HFFc6 (cell line): ENCODE results near the gene C1orf159. TPM values are rescaled to one million over a fixed set of nuclear protein-coding genes. Genes with fewer than 3 reads are reported as not detected.
"Not testable (repeated sequence)": the region's sequence is repeated elsewhere in the genome, so short reads cannot be mapped to it uniquely, and the experiment has no call there.

Experiments
- DNase-seq: peaks from one replicate; pipeline ENCODE4 v3.0.0-alpha.2; 2018
- H3K27ac Mint-ChIP-seq: 2 replicates; pipeline ENCODE4 v1.8.0; 2020; ENCODE audit warnings: mild to moderate bottlenecking, mixed read lengths
- H3K27me3 Mint-ChIP-seq: 2 replicates; pipeline ENCODE4 v1.8.0; 2021; ENCODE audit warnings: mild to moderate bottlenecking, moderate library complexity, mixed read lengths; ENCODE audit not compliant: insufficient read depth
- H3K36me3 Mint-ChIP-seq: 2 replicates; pipeline ENCODE4 v1.8.0; 2021; ENCODE audit warnings: low read depth, mixed read lengths
- H3K4me1 Mint-ChIP-seq: 2 replicates; pipeline ENCODE4 v1.8.0; 2020; ENCODE audit warnings: low read depth, mixed read lengths
- H3K4me3 Mint-ChIP-seq: 2 replicates; pipeline ENCODE4 v1.8.0; 2020; ENCODE audit warnings: mild to moderate bottlenecking, moderate library complexity, mixed read lengths
- H3K9me3 Mint-ChIP-seq: 2 replicates; pipeline ENCODE4 v1.8.0; 2020; ENCODE audit warnings: mild to moderate bottlenecking, mixed read lengths
- total RNA-seq, 6 experiments: library from RNA; stranded (reverse); fragmentation: NEBNext Ultra II Directional; extraction: Animal tissue kit (Norgen Biotek cat#: 25700); gene quantifications; 2 replicates in 1 of 6; 3 replicates in 5 of 6; pipeline ENCODE4 v1.2.3, GENCODE V29; 2021
- TF ChIP-seq, protein P1 (sequence below): fragments of 200-600 bp; sonication (generic); IDR thresholded peaks from 2 replicates; pipeline ENCODE4 v1.5.0; 2021; ENCODE audit warnings: antibody characterized with exemption, mild to moderate bottlenecking

The C1orf159 gene
- total RNA-seq, 6 experiments from 2014 or later: 8.7 to 10.3 (median 9.6) TPM

DNA sequence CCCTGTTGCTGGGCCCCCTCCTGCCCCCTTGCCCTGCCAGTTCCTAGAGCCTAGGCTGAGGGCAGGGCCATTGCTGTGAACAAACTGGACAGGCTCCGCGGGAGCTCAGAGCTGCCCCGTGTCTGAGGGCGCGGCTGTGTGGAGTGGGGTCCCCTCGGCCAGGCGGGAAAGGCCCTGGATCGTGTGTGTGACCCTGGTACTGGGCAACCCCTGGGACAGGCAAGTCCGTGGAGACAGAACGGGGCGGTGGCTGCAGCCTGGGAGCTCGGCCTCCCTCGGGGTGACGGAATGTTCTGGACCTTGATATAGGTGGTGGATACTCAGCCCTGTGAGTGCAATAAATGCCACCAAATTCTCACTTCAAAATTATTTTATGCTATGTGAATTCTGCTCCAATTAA lies 27.7 kb upstream of the C1orf159 start:
- H3K4me3 Mint-ChIP-seq: no peak overlapping the region
- TF ChIP-seq, protein P1, sequence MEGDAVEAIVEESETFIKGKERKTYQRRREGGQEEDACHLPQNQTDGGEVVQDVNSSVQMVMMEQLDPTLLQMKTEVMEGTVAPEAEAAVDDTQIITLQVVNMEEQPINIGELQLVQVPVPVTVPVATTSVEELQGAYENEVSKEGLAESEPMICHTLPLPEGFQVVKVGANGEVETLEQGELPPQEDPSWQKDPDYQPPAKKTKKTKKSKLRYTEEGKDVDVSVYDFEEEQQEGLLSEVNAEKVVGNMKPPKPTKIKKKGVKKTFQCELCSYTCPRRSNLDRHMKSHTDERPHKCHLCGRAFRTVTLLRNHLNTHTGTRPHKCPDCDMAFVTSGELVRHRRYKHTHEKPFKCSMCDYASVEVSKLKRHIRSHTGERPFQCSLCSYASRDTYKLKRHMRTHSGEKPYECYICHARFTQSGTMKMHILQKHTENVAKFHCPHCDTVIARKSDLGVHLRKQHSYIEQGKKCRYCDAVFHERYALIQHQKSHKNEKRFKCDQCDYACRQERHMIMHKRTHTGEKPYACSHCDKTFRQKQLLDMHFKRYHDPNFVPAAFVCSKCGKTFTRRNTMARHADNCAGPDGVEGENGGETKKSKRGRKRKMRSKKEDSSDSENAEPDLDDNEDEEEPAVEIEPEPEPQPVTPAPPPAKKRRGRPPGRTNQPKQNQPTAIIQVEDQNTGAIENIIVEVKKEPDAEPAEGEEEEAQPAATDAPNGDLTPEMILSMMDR: no peak
- no peaks in the 10 kb centered on the region for H3K36me3 Mint-ChIP-seq
- no peaks in the 10 kb centered on the region for H3K9me3 Mint-ChIP-seq
- no peak overlapping the region for H3K27ac Mint-ChIP-seq
- no peaks in the 10 kb centered on the region for H3K4me1 Mint-ChIP-seq
- no peak for DNase-seq
- peaks cover 8% of the 10 kb centered on the region for H3K27me3 Mint-ChIP-seq

DNA sequence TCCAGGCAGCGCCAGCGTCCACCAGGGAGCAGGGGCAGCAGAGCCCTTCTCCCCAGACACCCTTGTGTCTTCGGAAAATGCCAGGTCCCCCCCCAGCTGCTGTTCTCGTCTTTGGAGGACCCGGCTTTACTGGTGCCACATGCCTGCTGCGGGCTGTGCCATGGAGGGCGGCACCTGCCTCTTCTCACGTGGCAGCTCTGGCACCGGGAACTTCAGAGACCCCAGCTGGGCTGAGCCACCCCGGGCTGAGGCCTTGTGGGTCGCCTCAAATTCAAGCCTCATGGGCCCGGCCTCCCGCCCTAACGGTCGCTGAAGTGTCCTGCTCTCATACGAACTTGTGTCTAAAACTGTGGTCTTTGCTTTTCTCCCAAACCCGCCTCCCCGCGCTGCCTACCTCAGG lies 27.0 kb upstream of the C1orf159 start:
- Mint-ChIP-seq H3K9me3 (no peaks in the 10 kb centered on the region), H3K27ac (no peak overlapping the region), H3K4me1 (no peaks in the 10 kb centered on the region), H3K4me3 (no peak overlapping the region), H3K27me3 (peaks cover 9% of the 10 kb centered on the region), H3K36me3 (no peaks in the 10 kb centered on the region)
- TF ChIP-seq, protein P1: no peak
- DNase-seq: no peak

DNA sequence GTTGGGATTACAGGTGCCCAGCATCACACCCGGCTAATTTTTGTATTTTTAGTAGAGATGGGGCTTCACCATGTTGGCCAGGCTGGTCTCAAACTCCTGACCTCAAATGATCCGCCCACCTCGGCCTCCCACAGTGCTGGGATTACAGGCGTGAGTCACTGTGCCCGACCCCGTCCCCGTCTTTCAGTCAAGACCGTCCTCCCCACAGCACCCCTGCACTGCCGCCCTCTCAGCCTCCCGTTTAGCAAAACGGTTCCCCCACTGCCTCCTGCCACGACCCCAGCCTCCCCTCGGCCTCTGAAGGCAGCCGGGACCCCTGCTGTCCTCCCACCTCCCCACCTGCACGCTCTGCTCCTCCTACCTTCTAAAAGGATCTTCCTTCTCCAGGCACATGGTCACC lies 26.5 kb upstream of the C1orf159 start:
- not testable (repeated sequence) for H3K4me1 Mint-ChIP-seq, H3K36me3 Mint-ChIP-seq, H3K4me3 Mint-ChIP-seq, H3K9me3 Mint-ChIP-seq, DNase-seq, H3K27ac Mint-ChIP-seq, H3K27me3 Mint-ChIP-seq

DNA sequence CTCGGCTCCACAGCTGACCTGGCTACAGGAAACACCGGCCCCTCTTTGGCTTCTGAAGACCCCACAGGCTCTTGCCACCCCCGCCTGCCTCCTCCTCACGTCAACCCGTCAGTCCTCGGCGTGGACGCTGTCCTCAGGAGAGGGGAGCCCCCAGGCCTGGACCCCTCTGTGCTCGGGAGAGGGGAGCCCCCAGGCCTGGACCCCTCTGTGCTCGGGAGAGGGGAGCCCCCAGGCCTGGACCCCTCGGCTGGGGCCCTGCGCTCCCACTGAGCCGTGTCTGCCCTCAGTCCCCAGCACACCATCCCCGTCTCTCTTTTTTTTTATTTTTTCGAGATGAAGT lies 26.0 kb upstream of the C1orf159 start:
- H3K27me3 Mint-ChIP-seq: peaks cover 8% of the 10 kb centered on the region
- H3K4me3 Mint-ChIP-seq: no peak overlapping the region
- DNase-seq: no peak
- TF ChIP-seq, protein P1: no peak
- no peaks in the 10 kb centered on the region for H3K36me3 Mint-ChIP-seq
- H3K9me3 Mint-ChIP-seq: no peaks in the 10 kb centered on the region
- H3K27ac Mint-ChIP-seq: no peak overlapping the region
- no peaks in the 10 kb centered on the region for H3K4me1 Mint-ChIP-seq

DNA sequence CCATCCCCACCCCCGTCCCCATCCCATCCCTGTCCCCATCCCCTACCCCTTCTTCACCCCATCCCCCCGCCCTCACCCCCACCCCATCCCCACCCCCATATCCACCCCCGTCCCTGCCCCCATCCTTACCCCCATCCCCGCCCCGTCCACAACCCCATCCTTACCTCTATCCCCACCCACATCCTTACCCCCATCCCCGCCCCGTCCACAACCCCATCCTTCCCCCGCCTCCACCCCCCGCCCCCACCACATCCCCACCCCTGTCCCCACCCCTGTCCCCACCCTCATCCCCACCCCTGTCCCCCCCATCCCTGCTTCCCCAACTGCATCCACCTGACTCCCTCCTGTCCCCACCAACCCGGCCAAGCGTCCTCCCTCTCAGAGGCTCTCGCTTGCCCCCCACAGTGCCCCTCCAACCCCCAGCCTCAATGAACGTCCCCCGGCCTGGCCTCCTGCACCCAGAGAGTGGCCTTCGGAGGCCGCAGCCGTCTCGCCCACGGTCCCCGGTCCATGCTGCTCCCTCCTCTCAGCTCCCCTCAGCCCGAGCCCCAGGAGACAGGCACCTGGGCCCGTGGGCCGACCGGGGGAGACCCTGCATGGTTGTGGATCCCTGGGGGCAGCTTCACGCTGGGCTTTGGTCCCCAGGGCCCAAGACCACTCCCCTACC lies 25.5 kb upstream of the C1orf159 start:
- Mint-ChIP-seq H3K27me3 (peaks cover 8% of the 10 kb centered on the region), H3K9me3 (no peaks in the 10 kb centered on the region), H3K4me1 (no peaks in the 10 kb centered on the region), H3K4me3 (no peak overlapping the region), H3K36me3 (no peaks in the 10 kb centered on the region), H3K27ac (no peak overlapping the region)
- TF ChIP-seq, protein P1: no peak
- no peak for DNase-seq

DNA sequence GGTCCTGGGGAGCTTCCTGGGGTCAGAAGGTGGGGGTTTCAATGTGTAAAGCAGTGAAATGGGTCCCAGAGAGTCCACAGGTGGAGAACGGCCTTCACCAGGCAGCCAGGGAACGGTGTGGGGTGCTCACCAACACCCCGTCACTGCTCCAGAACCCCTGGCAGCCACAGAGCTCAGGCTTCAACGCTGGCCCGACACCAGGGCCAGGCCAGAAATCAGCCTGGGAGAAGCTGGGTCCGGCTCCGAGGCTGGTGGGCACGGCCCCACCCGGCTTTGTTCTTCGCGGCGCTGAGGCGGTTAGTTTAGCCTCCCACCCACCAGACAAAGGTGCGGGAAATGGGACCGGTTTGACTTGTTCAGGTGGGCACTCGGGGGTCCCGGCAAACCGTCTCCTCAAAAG lies 24.8 kb upstream of the C1orf159 start:
- Mint-ChIP-seq H3K36me3 (no peaks in the 10 kb centered on the region), H3K27ac (no peak overlapping the region), H3K27me3 (peaks cover 8% of the 10 kb centered on the region), H3K4me3 (no peak overlapping the region), H3K9me3 (no peaks in the 10 kb centered on the region), H3K4me1 (no peaks in the 10 kb centered on the region)
- no peak for DNase-seq
- TF ChIP-seq, protein P1: no peak
